Activated CD8-positive, alpha-beta memory T cell treated with anti-CD3 and anti-CD28 coated beads for 36 hours (primary cell): ENCODE measurements around the gene SLC35A4. TPM values are rescaled to one million over a fixed set of nuclear protein-coding genes. Genes with fewer than 3 reads are reported as not detected.

Experiments used
- CTCF ChIA-PET: fragments of 350-600 bp; sonication (Branson Sonifier 250); formaldehyde crosslinking; loops from one replicate; lab custom pipeline; 2021; ENCODE audit warnings: antibody characterized with exemption; lab: Charles Lee
- POLR2A ChIA-PET: fragments of 350-600 bp; sonication (Branson Sonifier 250); formaldehyde crosslinking; loops from one replicate; lab custom pipeline; 2021; ENCODE audit warnings: antibody characterized with exemption; lab: Charles Lee
- total RNA-seq, 2 experiments: library from RNA; stranded (reverse); gene quantifications; one replicate each; pipeline ENCODE4 v1.2.3, GENCODE V29; 2021

The SLC35A4 gene
- total RNA-seq, 2 experiments from 2014 or later, result 116 TPM

- ChIA-PET CTCF (interaction anchor here (0.6 kb wide), 1 partner anchor 617 kb away, joined by 3 read pairs; no protein-coding TSS in a partner anchor), POLR2A (no interaction called here)
Measured at GRCh38 chr5:140603734-140604133, 39.1 kb downstream of the SLC35A4 start.

DNA sequence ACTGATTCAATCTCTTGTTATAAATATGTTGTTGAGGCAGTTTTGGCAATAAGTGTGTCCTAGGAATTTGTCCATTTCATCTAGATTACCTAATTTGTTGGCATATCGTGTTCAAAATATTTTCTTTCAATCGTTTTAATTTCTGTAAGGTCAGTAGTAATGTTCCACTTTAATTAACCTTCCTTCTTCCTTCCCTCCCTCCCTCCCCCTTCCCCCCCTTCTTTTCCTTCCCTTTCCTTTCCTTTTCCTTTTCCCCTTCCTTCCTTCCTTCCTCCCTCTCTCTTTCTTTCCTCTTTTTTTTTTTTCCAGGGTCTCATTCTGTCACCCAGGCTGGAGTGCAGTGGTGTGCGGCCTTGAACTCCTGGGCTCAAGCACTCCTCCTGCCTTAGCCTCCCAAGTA, 41.3 kb downstream of the SLC35A4 start:
- POLR2A ChIA-PET, result no interaction called here

DNA sequence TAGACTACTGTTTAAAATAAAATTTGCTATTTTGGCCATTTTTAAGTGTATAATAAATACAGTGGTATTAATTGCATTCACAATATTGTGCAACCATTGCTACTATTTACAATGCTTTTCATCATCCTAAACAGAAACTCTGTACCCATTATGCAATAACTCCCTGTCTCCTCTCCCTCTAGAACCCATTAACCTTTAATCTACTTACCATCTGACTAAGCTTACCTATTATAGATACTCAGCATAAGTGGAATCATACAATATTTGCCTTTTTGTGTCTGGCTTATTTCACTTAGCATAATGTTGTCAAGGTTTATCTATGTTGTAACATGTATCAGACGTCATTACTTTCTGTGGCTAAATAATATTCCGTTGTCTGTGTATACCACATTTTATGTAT, 42.4 kb downstream of the SLC35A4 start:
- POLR2A ChIA-PET, result no interaction called here

More for the DNA sequence above, 41.3 kb downstream of the SLC35A4 start:
- CTCF ChIA-PET, result no interaction called here

GRCh38 chr5:140608722-140609121, 44.1 kb downstream of the SLC35A4 start:
- CTCF ChIA-PET, result interaction anchor here (0.5 kb wide), 1 partner anchor 254 kb away, joined by 3 read pairs; no protein-coding TSS in a partner anchor
- POLR2A ChIA-PET, result no interaction called here

More for the DNA sequence above, 42.4 kb downstream of the SLC35A4 start:
- CTCF ChIA-PET, result no interaction called here

DNA sequence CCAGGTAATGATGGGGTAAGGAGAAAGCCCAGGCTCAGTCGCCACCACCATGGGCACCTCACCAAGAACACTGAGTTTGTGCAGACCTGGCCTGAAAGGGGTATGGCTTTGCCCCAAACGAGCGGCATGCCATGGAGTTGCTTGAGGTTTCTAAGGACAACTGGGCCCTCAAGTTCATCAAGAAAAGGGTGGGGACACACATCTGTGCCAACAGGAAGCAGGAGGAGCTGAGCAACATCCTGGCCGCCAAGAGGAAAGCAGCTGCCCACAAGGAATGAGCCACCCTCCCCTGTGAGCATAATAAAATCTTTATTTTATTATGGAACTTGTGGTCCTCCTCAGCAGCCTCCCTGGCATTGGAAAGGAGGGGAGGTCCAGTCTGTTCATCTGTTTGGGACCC, 44.5 kb downstream of the SLC35A4 start:
- ChIA-PET POLR2A (no interaction called here), CTCF (interaction anchor here (0.5 kb wide), 1 partner anchor 254 kb away, joined by 3 read pairs; no protein-coding TSS in a partner anchor)

DNA sequence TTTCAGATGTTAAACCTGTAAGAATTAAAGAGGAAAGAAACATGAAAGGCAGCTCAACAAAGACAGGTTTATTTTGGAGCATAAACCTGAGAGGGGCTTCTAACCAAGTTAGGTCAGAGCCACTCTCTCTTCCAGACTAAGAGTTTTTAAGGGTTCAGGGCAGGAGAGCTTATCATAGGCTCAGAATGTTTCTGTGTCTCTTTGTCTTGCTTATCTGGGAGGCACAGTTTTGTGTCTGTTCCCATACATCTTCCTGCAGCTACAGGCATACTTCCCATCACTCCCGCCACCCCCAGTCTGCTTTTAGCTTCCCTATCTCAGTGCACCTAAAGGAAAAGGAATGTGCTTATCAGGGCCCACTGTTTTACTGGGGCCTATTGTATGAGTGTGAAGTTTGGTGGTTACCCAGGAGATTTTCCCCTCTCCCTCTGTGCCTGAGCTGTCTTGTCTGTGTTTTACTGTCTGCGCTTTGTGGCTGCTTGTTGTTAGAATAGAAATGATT, 46.4 kb downstream of the SLC35A4 start:
- POLR2A ChIA-PET, result no interaction called here
- CTCF ChIA-PET, result no interaction called here

Other genes with a start within 250 kb of the SLC35A4 start
- gene HBEGF, start 218.2 kb upstream of the SLC35A4 start, total RNA-seq, result 1 to 10 TPM; 4.4 to 5.0 TPM
- not detected for gene SLC4A9, start 204.6 kb upstream of the SLC35A4 start, total RNA-seq
- gene ANKHD1, start 163.0 kb upstream of the SLC35A4 start, total RNA-seq, result 10 to 100 TPM; 90.0 to 92.3 TPM
- 10 to 100 TPM; 13.6 to 14.1 TPM for gene EIF4EBP3, start 17.2 kb upstream of the SLC35A4 start, total RNA-seq
- 10 to 100 TPM; 64.3 to 68.2 TPM for gene SRA1, start 7.4 kb upstream of the SLC35A4 start, total RNA-seq
- gene APBB3, start 230 bp upstream of the SLC35A4 start, total RNA-seq, result 10 to 100 TPM; 14.1 to 15.3 TPM
- under 1 TPM; 0.44 to 0.70 TPM for gene CD14, start 68.3 kb downstream of the SLC35A4 start, total RNA-seq
- gene TMCO6, start 74.6 kb downstream of the SLC35A4 start, total RNA-seq, result 10 to 100 TPM; 34.6 to 35.3 TPM
- gene NDUFA2, start 82.8 kb downstream of the SLC35A4 start, total RNA-seq, result 10 to 100 TPM; 70.9 to 76.7 TPM
- gene IK, start 83.0 kb downstream of the SLC35A4 start, total RNA-seq, result 10 to 100 TPM; 89.9 to 96.8 TPM
- 10 to 100 TPM; 41.0 to 41.3 TPM for gene WDR55, start 100.1 kb downstream of the SLC35A4 start, total RNA-seq
- gene DND1, start 108.7 kb downstream of the SLC35A4 start, total RNA-seq, result 1 to 10 TPM; 3.2 to 3.4 TPM
- gene HARS1, start 126.5 kb downstream of the SLC35A4 start, total RNA-seq, result 100 to 1,000 TPM; 100 to 101 TPM
- 10 to 100 TPM; 22.6 to 25.8 TPM for gene HARS2, start 126.6 kb downstream of the SLC35A4 start, total RNA-seq
- gene ZMAT2, start 135.6 kb downstream of the SLC35A4 start, total RNA-seq, result 10 to 100 TPM; 69.5 to 73.0 TPM
- gene PCDHA1, start 221.3 kb downstream of the SLC35A4 start, total RNA-seq, result not detected
- gene PCDHA2, start 230.0 kb downstream of the SLC35A4 start, total RNA-seq, result not detected
- gene PCDHA3, start 236.2 kb downstream of the SLC35A4 start, total RNA-seq, result not detected
- not detected for gene PCDHA4, start 242.2 kb downstream of the SLC35A4 start, total RNA-seq